ENCODE measurements around the gene TTC13.

The TTC13 gene

DNA sequence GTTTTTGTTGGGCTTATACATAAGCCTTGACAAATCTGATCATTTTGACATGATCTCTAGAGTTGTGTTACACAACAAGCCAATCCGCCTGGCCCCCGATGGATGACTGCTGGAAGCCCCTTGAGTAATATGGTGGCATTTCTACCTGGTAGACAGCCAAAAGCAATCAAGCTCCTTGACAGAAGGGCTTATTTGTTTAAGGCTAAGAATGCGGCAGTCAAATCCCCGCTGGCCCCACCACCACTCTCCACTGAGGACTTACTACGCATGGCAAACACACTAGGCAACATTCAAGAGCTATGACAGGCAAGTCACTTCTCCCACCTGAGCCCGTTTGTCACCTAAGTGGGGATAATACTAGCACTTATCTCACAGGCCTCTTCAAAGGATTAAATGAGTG, 77.0 kb downstream of the TTC13 start:
- no peak for DNase-seq

DNA sequence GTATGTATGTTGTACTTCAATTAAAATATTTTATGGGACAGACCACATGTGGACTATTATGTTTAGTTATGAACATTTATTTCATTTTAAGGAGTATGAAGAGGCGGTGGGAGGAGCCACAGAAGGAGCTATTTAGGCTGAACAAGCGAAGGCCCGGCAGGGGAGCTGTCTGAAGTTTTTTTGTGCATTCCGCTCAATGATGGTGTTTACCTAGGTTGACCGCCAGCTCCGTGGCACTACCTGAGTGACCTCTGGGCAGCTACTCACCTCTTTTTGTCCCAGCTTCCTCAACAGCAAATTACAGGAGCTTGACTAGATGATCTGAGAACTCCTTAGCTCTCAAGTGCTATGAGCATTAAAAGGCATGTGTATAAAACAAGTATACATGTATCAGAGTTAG, 77.7 kb downstream of the TTC13 start:
- no peak for DNase-seq

DNA sequence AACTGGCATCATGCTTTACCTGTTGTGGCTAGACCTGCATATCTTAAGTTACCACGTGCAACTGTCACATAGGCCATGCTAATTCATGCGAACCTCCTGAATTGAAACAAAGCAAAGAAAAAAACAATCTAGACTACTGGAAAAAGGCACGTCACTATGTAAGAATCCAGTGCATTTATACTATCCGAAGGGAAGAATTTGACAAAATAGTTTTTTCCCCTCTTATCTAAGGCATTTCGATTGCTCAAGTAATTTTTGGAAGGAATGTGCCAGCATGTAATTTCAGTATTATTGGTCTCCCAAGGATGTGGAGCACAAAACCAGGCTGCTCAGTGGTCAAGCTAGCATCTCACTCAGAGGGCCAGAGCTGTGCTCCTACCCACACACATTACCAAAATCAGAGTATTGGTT, 78.8 kb downstream of the TTC13 start:
- DNase-seq: no peak

DNA sequence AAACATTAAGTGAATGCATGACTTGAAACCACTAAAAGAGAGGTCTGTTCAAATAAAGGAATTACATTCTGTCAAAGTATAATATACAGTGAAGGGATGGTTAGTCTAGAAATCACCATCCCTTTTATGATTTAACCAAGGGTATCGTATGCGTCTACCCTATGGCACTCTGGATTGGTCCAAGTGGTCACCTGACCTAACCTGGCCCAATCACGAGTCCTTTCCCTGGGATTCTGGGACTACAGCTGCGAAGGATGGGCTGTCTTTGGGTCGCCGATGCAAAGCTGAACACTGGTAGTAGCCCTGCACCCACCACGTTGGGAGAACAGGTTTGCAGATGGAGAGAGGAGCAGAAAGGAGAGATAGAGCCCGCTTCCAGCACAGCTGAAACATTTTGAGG, 79.9 kb downstream of the TTC13 start:
- DNase-seq: no peak

DNA sequence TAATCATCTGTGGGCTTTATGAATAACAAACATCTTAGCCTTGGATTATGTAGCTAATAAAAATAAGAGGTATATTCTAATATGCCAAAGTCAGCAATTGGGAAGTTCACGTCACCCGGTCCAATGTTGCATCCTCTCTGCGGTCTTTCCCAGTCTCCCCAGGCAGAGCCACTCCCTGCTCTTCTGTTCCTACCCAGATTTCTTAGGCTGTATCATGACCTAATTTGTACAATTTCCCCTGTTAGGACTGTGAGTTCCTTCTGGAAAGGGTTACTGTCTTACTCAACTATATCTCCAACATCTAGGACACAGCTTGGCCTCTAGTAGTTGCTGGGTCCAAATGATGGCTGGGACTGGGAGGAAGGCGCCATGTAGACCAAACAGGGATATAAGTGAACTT, 80.5 kb downstream of the TTC13 start:
- no peak for DNase-seq

DNA sequence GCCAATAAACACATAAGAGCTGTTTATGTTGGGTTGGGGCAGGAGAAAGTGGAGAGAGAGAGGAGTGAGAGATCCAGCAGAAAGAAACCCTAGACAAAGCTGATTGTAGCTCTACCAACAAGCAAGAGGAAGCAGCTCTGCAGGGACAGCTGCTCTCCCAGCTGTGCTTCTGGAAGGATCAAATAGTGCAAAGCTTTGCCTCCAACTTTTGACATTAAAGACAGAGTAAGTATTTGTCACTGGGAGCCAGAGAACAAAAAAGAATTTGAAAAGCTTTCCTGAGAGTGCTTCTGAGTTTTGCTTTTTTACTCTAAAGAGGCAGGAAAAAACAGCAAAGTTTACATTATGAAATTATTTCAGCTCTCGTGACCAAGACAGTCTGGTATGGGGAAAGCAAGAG, 81.9 kb downstream of the TTC13 start:
- no peak for DNase-seq

DNA sequence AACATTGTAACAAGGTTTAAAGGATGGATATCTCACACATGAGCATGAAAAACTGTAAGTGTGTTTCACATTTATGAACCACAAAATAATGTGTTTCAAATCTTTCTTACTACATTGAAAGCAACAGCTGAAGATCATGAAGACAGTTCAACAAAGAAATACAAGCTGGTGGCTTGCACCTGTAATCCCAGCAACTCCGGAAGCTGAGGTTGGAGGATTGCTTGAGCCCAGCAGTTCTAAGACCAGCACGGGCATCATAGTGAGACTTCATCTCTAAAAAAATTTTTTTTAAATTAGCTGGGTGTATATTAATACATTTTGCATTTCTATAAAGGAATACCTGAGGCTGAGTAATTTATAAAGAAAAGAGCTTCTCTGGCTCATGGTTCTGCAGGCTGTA, 83.2 kb downstream of the TTC13 start:
- no peak for DNase-seq

DNA sequence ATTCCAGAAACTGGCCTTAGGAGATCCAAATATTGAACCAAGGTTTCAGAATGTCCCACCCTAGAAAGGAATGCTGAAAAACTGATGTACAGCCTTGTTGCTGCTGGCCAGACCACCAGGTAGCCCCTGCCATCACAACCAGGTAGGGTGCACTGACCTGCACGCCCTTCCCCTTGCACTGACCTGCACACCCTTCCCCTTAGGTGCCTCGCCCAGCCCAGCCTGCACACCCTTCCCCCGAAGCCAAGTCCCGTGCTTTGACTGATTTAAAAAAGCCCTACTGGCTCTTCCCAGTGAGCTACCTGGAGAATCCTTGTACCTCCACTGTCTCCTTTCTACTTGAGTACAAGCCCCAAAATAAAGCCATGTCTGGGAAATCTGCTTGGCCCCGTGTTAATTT, 84.0 kb downstream of the TTC13 start:
- DNase-seq: no peak

DNA sequence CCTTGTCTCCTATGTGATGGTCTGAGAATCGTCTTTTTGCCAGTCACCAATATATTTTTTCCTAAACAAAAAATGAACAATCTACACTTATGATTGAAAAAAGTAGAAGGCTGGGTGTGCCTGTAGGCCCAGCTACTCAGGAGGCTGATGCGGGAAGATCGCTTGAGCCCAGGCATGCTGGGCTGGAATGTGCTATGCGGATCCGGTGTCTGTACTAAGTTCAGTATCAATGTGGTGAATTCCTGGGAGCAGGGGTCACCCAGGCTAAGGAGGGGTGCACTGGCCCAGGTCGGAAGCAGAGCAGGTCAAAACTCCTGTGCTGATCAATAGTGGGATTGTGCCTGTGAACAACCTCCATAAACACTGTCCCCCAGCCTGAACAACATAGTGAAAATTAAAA, 84.6 kb downstream of the TTC13 start:
- DNase-seq: no peak

DNA sequence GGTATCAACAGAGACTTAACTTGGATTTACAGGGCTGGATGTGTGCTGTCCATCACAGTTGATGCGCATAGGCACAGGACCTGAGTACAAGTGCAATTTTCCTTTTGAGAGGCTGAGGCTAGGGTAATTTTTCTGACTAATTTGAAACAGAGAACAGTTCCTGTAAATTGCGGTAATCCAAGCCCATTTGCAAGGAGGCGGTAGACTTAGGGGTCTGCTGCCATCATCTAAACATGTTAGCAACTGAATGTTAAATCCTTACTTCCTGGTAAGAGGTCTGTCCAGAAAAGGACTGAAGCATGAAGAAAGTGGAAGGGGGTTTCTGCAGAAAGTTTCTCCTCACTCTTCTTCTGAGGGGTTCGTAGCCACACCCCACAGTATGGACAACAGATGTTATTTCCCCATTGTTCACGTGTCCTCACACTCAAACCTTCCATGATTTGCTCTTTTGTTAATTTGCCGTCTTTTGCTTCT, 86.6 kb downstream of the TTC13 start:
- no peak for DNase-seq

DNA sequence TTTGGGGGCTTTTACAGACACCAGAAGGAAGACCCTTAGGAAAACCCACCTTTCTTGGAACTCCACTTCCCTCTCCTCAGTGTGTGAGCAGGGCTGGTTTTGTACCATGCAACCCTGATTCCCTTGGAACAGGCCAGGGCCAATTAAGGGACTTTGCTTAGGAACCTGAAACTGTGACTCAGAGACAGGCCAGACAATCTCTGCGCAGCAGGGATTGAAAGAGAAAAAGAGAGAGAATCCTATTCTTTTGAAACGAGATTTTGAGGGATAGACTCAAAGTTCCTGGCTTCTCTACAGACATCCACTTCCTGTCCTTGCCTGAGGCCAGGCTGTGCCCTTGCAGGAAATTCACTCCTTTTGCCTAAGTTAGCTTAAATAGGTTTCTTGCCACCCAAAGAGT, 87.2 kb downstream of the TTC13 start:
- DNase-seq: no peak

DNA sequence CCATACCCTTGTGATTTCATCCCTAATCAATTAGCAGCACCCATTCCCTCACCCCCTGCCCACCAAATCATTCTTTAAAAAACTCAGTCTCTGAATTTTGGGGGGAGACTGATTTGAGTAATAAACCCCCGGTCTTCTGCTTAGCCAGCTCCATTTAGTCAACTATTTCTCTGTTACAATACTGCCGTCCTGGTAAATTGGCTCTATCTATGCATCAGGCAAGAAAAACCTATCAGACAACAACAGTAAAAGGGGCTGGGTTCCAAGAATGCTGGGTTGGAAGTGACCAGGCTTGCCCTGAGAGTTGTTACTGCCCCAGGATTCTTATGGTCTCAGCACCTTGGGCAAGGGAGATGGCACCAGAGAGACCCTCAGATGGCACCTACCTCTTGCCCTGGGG, 94.0 kb downstream of the TTC13 start:
- DNase-seq: no peak

DNA sequence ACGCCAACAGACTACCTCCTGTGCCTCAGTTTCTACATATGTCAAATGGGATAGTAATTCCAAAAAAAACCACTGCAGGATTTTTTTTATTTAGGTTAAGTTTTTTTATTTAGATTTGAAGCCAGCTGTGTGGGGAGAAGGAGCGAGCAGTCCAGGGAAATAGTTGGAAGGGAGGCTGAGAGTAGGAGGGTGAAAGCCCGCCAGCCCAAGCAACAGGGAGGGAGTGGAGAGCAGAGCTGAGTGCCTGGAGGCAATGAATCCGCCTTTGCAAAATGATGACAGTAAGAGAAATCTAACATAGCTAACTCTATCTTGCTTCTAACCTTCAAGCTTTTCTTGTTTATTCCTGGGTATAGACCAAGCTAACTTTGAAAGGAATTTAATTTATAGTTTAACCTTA, 94.7 kb downstream of the TTC13 start:
- DNase-seq: no peak

DNA sequence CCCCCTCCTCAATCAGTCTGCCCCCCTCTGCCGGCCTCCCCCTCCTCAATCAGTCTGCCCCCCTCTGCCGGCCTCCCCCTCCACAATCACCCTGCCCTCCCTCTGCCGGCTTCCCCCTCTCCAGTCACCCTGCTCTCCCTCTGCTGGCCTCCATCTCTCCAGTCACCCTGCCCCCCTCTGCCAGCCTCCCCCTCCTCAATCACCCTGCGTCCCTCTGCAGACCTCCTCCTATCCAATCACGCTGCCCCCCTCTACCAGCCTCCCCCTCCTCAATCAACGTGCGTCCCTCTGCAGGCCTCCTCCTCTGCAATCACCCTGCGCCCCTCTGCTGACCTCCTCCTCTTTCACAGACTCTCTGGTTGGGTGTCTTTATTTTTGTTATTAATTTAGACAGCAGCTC, 98.9 kb downstream of the TTC13 start:
- no peak for DNase-seq

DNA sequence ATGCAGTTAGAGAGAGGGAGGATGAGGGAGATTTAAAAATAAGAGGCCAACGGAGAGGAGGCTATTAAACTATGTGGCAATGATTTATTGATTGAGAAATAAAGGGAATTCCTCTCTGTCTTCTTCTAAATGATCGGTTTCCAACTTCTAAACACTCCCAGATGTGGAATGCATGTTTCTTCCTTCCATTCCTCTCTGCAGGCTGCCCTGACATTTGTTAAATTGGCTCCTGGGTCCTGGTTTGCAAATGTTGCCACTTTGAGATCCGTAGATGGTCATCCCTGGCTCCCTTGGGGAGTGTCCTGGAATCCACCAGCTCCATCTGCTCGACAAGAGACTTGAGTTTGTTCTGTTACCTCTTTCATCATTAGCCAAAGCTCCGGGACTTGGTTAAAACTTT, 100.1 kb downstream of the TTC13 start:
- no peak for DNase-seq

DNA sequence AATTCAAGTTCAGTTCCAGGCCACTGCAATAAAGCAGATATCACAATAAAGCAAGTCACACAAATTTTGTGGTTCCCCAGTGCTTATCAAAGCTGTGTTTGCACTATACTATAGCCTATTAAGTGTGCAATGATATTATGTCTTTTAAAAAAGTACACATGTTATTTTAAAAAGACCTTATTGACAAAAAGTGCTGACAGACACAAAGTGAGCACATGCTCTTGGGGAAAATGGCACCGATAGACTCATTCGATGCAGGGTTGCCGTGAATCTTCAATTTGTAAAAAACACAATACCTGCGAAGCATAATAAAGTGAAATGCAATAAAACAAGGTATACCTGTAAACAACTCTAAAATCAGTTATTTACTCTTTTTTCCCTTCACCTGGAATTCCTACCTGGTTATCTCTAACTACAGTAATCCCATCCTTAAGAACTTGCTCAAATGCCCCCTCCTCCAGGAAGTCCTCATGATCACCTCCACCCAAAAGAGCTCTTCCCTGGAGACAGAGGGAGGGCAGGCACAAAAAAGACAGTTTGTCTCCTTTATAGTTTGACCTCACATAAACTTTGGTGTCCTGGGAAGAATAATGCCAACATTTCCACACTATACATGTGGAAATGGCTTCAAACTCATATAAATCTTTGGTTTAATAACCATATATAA, 100.6 kb downstream of the TTC13 start:
- no peak for DNase-seq

DNA sequence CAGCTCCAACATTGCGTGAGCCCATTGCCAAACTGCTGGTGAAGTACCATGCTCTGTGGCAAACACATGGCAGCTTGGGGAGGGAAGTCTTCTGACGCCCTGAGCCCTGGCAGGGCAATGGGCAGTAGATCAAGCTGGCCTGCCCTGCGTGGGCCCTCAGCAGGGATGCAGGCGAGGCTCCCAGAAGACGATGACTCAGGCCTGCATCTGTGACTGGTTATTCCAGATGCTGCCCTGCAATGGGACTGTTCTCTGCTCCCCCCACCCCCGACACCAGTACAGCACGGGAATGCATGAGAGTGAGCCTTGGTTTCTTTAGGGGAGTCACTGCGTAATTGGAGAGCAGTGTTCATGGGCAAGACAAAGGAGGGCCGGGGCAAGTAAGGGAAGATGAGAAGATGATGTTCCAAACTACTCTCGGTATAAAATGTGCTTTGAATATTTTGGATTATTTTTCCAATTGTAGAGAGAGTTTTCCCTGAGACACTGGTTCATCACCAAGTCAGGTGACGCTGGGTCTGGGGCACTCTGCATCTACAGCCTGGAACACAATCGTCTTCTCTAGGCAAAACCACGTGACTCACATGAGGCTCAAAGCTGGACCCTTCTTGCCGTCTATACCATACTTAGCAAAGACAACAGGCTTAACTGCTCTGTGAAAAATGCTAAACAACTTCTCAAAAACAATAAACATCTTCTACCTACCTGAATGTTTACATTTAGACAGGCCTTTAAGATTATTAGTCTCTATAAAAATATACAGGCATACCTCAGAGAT, 101.3 kb downstream of the TTC13 start:
- DNase-seq: no peak

DNA sequence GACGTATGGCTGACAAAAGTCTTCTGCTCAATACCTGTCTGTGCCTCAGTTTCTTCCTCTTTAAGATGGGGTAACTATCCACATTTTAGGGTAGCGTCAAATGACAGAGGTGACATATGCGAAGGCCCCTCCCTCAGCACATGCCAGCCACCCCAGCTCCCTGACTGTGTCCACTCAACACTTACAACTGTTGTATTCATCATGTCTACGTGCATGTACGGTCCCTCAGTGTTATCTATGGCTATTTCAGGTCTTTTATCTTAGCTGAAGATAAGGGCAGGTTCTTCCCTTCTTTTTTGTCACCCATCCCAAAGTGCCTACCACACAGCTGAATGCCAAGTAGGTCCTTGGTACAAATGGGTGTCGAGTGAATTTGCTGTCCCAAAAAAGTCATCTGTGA, 102.0 kb downstream of the TTC13 start:
- no peak for DNase-seq

DNA sequence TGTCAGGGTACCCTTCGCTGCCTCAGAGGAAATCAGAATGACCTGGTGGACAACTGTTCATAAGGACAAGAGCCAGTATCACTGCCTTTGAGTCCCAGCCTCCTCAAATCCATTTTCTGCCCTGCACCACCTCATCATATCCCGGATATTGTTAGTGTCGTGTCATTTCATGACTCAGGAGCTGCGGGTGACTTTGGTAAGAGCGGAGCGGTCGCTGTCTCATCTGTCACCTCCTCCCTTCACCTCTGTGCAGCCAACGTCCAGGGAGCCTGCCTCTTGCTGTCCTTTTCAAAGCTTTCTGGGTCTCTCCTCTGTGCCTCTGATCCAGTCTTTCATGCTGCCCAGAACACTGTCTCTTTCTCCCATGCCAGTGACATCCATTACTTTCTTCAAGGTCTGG, 103.3 kb downstream of the TTC13 start:
- DNase-seq: no peak

DNA sequence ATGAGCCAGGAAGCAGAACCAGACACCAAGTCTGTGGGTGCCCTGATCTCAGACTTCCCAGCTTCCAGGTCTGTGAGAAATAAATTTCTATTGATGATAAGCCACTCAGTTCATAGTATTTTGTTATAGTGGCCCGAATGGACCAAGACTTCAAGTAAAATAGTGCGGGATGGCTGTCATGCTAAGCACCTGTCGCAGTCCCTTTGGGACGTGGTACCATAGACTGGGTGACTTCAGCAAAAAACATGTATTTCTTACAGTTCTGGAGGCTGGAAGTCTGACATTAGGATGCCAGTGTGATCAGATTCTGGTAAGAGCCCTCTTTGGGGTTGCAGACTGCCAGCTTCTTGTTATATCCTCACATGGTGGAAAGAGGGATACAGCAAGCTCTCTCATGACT, 107.7 kb downstream of the TTC13 start:
- no peak for DNase-seq

DNA sequence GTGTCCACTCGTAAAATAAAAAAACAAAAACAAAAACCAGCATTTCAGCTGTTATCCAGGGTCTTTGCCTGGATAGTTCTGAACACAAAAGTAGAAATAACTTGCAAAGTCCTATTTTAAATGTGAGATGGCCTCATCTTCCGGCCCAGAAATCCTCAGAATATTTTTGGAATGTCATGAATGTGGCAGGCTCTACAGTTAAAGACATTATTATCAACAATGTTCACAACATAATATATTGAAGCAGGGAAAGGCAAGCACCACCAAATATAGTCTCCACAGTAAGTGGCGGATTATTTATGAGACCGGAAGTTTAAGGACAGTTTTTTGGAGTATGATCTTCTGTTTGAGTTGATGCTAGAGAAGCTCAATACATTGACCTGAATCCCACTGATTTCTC, 109.2 kb downstream of the TTC13 start:
- no peak for DNase-seq

DNA sequence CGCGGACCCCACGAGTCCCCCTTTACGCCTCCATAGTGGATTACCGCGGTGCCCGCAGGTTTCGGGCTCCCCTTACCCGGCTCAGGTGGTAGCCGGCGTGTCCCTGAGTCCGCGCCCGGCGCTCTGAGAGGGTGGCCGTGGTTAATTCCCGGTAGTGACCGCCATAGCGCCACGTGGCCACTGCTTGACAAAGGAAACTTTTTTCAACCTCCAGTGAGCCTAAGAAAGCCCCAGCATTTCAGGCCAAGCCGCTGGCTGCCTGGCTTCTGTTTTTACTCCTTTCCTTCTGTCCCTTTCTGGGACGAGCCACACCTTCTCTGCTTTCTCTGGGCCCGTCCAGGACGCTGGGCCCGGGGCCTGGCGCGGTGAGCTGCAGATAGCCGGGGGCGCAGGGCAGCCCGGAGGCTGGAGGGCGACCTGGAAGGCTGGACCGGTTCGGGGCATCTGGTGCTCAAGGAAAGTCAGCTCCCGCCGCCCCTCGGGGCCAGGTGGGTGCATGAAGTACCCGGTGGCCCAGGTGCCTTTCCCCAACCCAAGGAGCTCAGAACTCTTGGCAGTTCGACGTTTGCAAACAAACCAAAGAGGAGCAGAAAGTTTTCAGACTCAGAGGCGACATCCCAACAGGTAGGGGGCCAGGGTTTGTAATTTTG, 109.8 kb downstream of the TTC13 start:
- DNase-seq: no peak

DNA sequence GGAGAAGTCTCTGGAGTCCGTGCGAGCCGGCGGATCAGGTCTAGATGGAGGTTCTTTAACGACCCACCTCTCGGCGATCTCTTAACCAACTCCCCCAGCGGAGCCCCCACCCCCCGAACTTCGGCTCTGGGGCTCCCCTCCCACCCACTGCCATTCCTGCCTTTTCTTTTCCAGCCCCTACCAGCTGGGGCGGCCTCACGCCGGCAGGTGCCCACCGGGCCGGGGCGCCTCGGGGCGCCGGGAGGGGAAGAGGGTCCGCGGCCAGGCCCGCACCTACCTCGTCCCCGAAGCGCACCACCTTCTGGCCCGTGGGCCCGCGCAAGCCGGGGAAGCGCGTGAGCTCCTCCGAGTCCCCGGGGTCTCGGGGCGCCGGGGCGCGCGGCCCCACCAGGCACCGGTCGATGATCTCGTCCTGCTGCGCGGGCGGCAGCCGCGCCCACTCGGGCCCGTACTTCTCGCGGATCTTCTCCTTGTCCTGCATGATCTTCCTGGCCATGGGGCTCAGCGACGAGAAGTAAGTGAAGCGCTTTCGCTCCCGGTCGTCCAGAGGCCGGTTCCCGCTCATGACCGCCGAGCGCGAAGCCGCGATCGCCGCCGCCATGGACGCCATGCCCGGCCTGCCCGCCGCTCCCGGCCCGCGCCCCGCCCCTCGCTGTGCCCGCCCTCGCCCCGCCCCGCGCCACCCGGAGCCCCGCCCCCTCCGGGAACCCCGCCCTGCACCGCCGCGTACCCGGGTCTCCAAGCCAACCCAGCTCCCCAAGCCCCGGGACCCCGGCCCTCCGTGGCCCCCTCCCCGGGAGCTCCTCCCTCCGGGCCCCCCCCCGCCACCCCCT, 110.5 kb downstream of the TTC13 start, which contains the start of gene C1orf198:
C1orf198 (minus strand) TSS at position 619 of the 833 bp plus-strand sequence; CDS start at position 610, 9 bp downstream.
- DNase-seq: peak; percentile 91

Measured in activated effector memory CD4-positive, alpha-beta T cell treated with anti-CD3 and anti-CD28 coated beads, Interleukin-2, amount 50 U/mL, for 16 hours (primary cell).